IMR-90 (cell line): ENCODE results near the gene ITPRID1. TPM values are rescaled to one million over a fixed set of nuclear protein-coding genes. Genes with fewer than 3 reads are reported as not detected.

Experiments
- ATAC-seq: fragments of 200-7000 bp; cut with Tn5 transposase; 2 replicates; pipeline ENCODE4 v1.9.1; 2020; ENCODE audit warnings: low read depth, mild to moderate bottlenecking, moderate library complexity
- BruUV-seq: library from RNA; stranded (reverse); fragments of 400-500 nt; replicated peaks from 2 replicates; lab custom pipeline; 2021; lab: Mats Ljungman, UMichigan
- CTCF ChIA-PET: fragments of 300-600 bp; formaldehyde crosslinking; extraction: SDS; loops from one replicate; lab custom pipeline; 2021; ENCODE audit warnings: antibody characterized with exemption; lab: Yijun Ruan, JAX
- POLR2A ChIA-PET: fragments of 300-600 bp; sonication (Branson Sonifier 250); formaldehyde crosslinking; loops from one replicate; lab custom pipeline; 2022; ENCODE audit warnings: antibody characterized with exemption; ENCODE audit not compliant: unreplicated experiment; lab: Charles Lee
- DNase-seq: peaks from one replicate; pipeline ENCODE4 v3.0.0; 2013
- H2AFZ ChIP-seq: replicated peaks from 2 replicates; pipeline ENCODE3; 2013; ENCODE audit warnings: low read length, mild to moderate bottlenecking; ENCODE audit not compliant: poor library complexity
- H2AK5ac ChIP-seq: 2 replicates; pipeline ENCODE4 v1.6.1; 2013; ENCODE audit warnings: low read depth, low read length, inconsistent platforms
- H2AK9ac ChIP-seq: replicated peaks from 2 replicates; pipeline ENCODE3; 2013; ENCODE audit warnings: mild to moderate bottlenecking, low read depth, low read length, moderate library complexity; ENCODE audit not compliant: poor library complexity
- H2BK120ac ChIP-seq: 2 replicates; pipeline ENCODE4 v1.6.1; 2013; ENCODE audit warnings: low read depth, low read length, inconsistent platforms
- H2BK15ac ChIP-seq: 3 replicates; pipeline ENCODE4 v1.6.1; 2013; ENCODE audit warnings: low read depth, low read length, inconsistent platforms
- H2BK20ac ChIP-seq: 2 replicates; pipeline ENCODE4 v1.6.1; 2013; ENCODE audit warnings: low read depth, mild to moderate bottlenecking, inconsistent platforms, low read length, moderate library complexity
- H2BK5ac ChIP-seq: 2 replicates; pipeline ENCODE4 v1.6.1; 2013; ENCODE audit warnings: mild to moderate bottlenecking, low read depth, low read length, inconsistent platforms; ENCODE audit not compliant: poor library complexity, severe bottlenecking
- H3K14ac ChIP-seq: replicated peaks from 2 replicates; pipeline ENCODE4 v1.6.1; 2013; ENCODE audit warnings: low read depth, low read length, inconsistent platforms
- H3K18ac ChIP-seq: 2 replicates; pipeline ENCODE4 v1.6.1; 2013; ENCODE audit warnings: low read depth, low read length, control low read depth
- H3K23ac ChIP-seq: 2 replicates; pipeline ENCODE4 v1.6.1; 2013; ENCODE audit warnings: low read depth, low read length, inconsistent platforms
- H3K27ac ChIP-seq: 2 replicates; pipeline ENCODE4 v1.5.1; 2013; ENCODE audit warnings: mild to moderate bottlenecking, control low read depth, low read length; ENCODE audit not compliant: insufficient read depth
- H3K27me3 ChIP-seq: 2 replicates; pipeline ENCODE4 v1.6.1; 2013; ENCODE audit warnings: low read length; ENCODE audit not compliant: control insufficient read depth, insufficient read depth
- H3K36me3 ChIP-seq: 2 replicates; pipeline ENCODE4 v1.6.1; 2013; ENCODE audit warnings: low read length, mixed read lengths; ENCODE audit not compliant: control insufficient read depth, insufficient read depth
- H3K4ac ChIP-seq: 2 replicates; pipeline ENCODE4 v1.6.1; 2013; ENCODE audit warnings: low read depth, low read length, inconsistent platforms
- H3K4me1 ChIP-seq: 2 replicates; pipeline ENCODE4 v1.6.1; 2013; ENCODE audit warnings: low read length, mixed read lengths; ENCODE audit not compliant: control insufficient read depth, insufficient read depth
- H3K4me2 ChIP-seq: 2 replicates; pipeline ENCODE4 v1.6.1; 2013; ENCODE audit warnings: low read depth, mild to moderate bottlenecking, control low read depth, low read length, moderate library complexity
- H3K4me3 ChIP-seq: 2 replicates; pipeline ENCODE4 v1.5.1; 2013; ENCODE audit warnings: low read depth, mild to moderate bottlenecking, control low read depth, low read length, moderate library complexity; ENCODE audit not compliant: insufficient read depth
- H3K56ac ChIP-seq: 2 replicates; pipeline ENCODE4 v1.6.1; 2013; ENCODE audit warnings: low read length, inconsistent platforms; ENCODE audit not compliant: insufficient read depth; ENCODE audit errors: extremely low read depth
- H3K79me1 ChIP-seq, 2 experiments: 2 replicates each; pipeline ENCODE4 v1.6.1; 2013; ENCODE audit warnings: low read length in 2 of 2, inconsistent platforms in 1 of 2, low read depth in 1 of 2
- H3K9ac ChIP-seq: 2 replicates; pipeline ENCODE4 v1.6.1; 2013; ENCODE audit warnings: low read depth, low read length, control low read depth
- H3K9me1 ChIP-seq: 2 replicates; pipeline ENCODE4 v1.6.1; 2013; ENCODE audit warnings: low read length, inconsistent platforms; ENCODE audit not compliant: insufficient read depth
- H3K9me3 ChIP-seq: 2 replicates; pipeline ENCODE4 v1.6.1; 2013; ENCODE audit warnings: low read length; ENCODE audit not compliant: control insufficient read depth, insufficient read depth
- H4K20me1 ChIP-seq: 2 replicates; pipeline ENCODE4 v1.6.1; 2013; ENCODE audit warnings: low read length, inconsistent platforms; ENCODE audit not compliant: insufficient read depth
- H4K5ac ChIP-seq: 2 replicates; pipeline ENCODE4 v1.6.1; 2013; ENCODE audit warnings: mild to moderate bottlenecking, low read depth, low read length, control low read depth
- H4K8ac ChIP-seq, 2 experiments: 2 replicates each; pipeline ENCODE4 v1.6.1; 2013; ENCODE audit warnings: low read depth in 2 of 2, low read length in 2 of 2, control low read depth in 1 of 2, inconsistent platforms in 1 of 2
- H4K91ac ChIP-seq: 2 replicates; pipeline ENCODE4 v1.6.1; 2013; ENCODE audit warnings: low read depth, low read length, inconsistent platforms; ENCODE audit not compliant: insufficient read depth
- BHLHE40 ChIP-seq: fragments of 150-350 bp; IDR thresholded peaks from 2 replicates; pipeline ENCODE4 v1.6.1; 2016; ENCODE audit warnings: mild to moderate bottlenecking, low read depth, low read length
- CEBPB ChIP-seq: IDR thresholded peaks from 2 replicates; pipeline ENCODE4 v1.6.1; 2012; ENCODE audit warnings: low read depth, low read length, improper control_type of control experiment
- CHD1 ChIP-seq: IDR thresholded peaks from 2 replicates; pipeline ENCODE4 v1.6.1; 2012; ENCODE audit warnings: low read depth, low read length, improper control_type of control experiment
- CTCF ChIP-seq: conservative IDR thresholded peaks from 2 replicates; pipeline ENCODE4 v1.5.1; 2012; ENCODE audit warnings: mild to moderate bottlenecking, low read depth, low read length, improper control_type of control experiment
- ELK1 ChIP-seq: fragments of 150-350 bp; IDR thresholded peaks from 2 replicates; pipeline ENCODE4 v1.6.1; 2016; ENCODE audit warnings: low read depth, mild to moderate bottlenecking, low read length, moderate library complexity, borderline replicate concordance
- FOS ChIP-seq: fragments of 150-350 bp; IDR thresholded peaks from 2 replicates; pipeline ENCODE4 v1.6.1; 2016; ENCODE audit warnings: low read depth, low read length
- MAFK ChIP-seq: IDR thresholded peaks from 2 replicates; pipeline ENCODE4 v1.6.1; 2012; ENCODE audit warnings: low read depth, low read length, improper control_type of control experiment
- MAZ ChIP-seq: IDR thresholded peaks from 2 replicates; pipeline ENCODE4 v1.6.1; 2012; ENCODE audit warnings: low read depth, mild to moderate bottlenecking, low read length, improper control_type of control experiment, moderate library complexity, borderline replicate concordance
- MXI1 ChIP-seq: IDR thresholded peaks from 2 replicates; pipeline ENCODE4 v1.6.1; 2012; ENCODE audit warnings: low read depth, mild to moderate bottlenecking, low read length, moderate library complexity, borderline replicate concordance
- NFE2L2 ChIP-seq: fragments of 150-350 bp; IDR thresholded peaks from 2 replicates; pipeline ENCODE4 v1.6.1; 2016; ENCODE audit warnings: low read depth, mild to moderate bottlenecking, low read length
- POLR2A ChIP-seq: IDR thresholded peaks from 2 replicates; pipeline ENCODE4 v1.6.1; 2012; ENCODE audit warnings: mild to moderate bottlenecking, low read depth, low read length
- RAD21 ChIP-seq: IDR thresholded peaks from 2 replicates; pipeline ENCODE4 v1.6.1; 2012; ENCODE audit warnings: low read length, improper control_type of control experiment
- RCOR1 ChIP-seq: IDR thresholded peaks from 2 replicates; pipeline ENCODE4 v1.6.1; 2012; ENCODE audit warnings: mild to moderate bottlenecking, low read length, improper control_type of control experiment; ENCODE audit not compliant: insufficient replicate concordance
- RFX5 ChIP-seq: IDR thresholded peaks from 2 replicates; pipeline ENCODE4 v1.8.0; 2012; ENCODE audit warnings: low read depth, mild to moderate bottlenecking, low read length, moderate library complexity
- SMC3 ChIP-seq: fragments of 150-350 bp; IDR thresholded peaks from 2 replicates; pipeline ENCODE4 v1.6.1; 2016; ENCODE audit warnings: low read depth, mild to moderate bottlenecking, antibody characterized with exemption, low read length, moderate library complexity
- USF2 ChIP-seq: fragments of 150-350 bp; IDR thresholded peaks from 2 replicates; pipeline ENCODE4 v1.6.1; 2017; ENCODE audit warnings: mild to moderate bottlenecking, antibody characterized with exemption, low read length, low read depth
- WGBS, 2 experiments: methylation state at CpG; one replicate each; pipeline versions ENCODE4 v1.1.5 to v1.1.7; 2013; ENCODE audit warnings: missing lambda C conversion rate in 2 of 2; ENCODE audit not compliant: insufficient read length in 1 of 2; ENCODE audit errors: extremely low coverage in 2 of 2; 5-methylcytosine and 5-hydroxymethylcytosine counted together
- dilution Hi-C: fragments of 300-500 bp; cut with HindIII; formaldehyde crosslinking; loops from one replicate; pipeline ENCODE4 v1.14.3; 2018; ENCODE audit warnings: low sequenced_read_pairs; ENCODE audit not compliant: unreplicated experiment
- in situ Hi-C: fragments of 300-500 bp; cut with MboI; formaldehyde crosslinking; loops from 3 replicates; pipeline ENCODE4 v1.14.3; 2019; ENCODE audit warnings: low sequenced_read_pairs, inconsistent platforms, mixed read lengths
- intact Hi-C: fragments of 100-400 bp; cut with micrococcal nuclease; formaldehyde crosslinking; loops from 2 replicates; pipeline ENCODE4 v1.10.0; 2022
- polyA plus RNA-seq, 3 experiments: library from polyadenylated mRNA; depleted of rRNA; stranded (reverse); fragments of >200 nt; gene quantifications; 2 replicates each; pipeline ENCODE4 v1.2.3, GENCODE V29; 2012; ENCODE audit warnings: low replicate concordance in 1 of 3
- total RNA-seq: library from RNA; depleted of rRNA; stranded (reverse); fragments of >200 nt; gene quantifications from 2 replicates; pipeline ENCODE4 v1.2.3, GENCODE V29; 2012

Gene ITPRID1
- total and polyA plus RNA-seq, 2 of the 4 experiments (the other 2 are of a cell fraction): not detected

- Histone ChIP-seq H3K23ac (no peak overlapping the region), H3K9me3 (no peaks in the 10 kb centered on the region), H3K9me1 (no peaks in the 10 kb centered on the region), H3K14ac (no peak overlapping the region), H2BK15ac (no peak overlapping the region), H2BK20ac (no peak overlapping the region), H3K4me1 (no peaks in the 10 kb centered on the region), H3K27ac (no peak overlapping the region), H3K36me3 (no peaks in the 10 kb centered on the region), H3K27me3 (no peaks in the 10 kb centered on the region), H4K8ac (no peak overlapping the region), H3K4me2 (no peak overlapping the region), H3K4me3 (no peak overlapping the region), H4K5ac (no peak overlapping the region), H3K56ac (no peak overlapping the region), H4K20me1 (no peaks in the 10 kb centered on the region), H3K9ac (no peak overlapping the region), H3K4ac (no peak overlapping the region), H2BK120ac (no peak overlapping the region), H2AK5ac (no peak overlapping the region), H4K91ac (no peak overlapping the region), H2BK5ac (no peak overlapping the region), H3K18ac (no peak overlapping the region), H3K79me1 (no peaks in the 10 kb centered on the region), H2AK9ac (no peak overlapping the region), H2AFZ (no peak overlapping the region)
- ChIA-PET POLR2A (no interaction called here), CTCF (no interaction called here)
- no TSS peak for BruUV-seq
- in situ Hi-C loops (no loop called here), intact Hi-C loops (no loop called here), dilution Hi-C loops (no loop called here)
- TF ChIP-seq CHD1: no peak
- no peak for TF ChIP-seq BHLHE40
- no peak for TF ChIP-seq NFE2L2
- no peak for TF ChIP-seq RFX5
- TF ChIP-seq CTCF: no peak
- no peak for TF ChIP-seq POLR2A
- TF ChIP-seq MAZ: no peak
- TF ChIP-seq USF2: no peak
- TF ChIP-seq MAFK: no peak
- no peak for TF ChIP-seq MXI1
- TF ChIP-seq CEBPB: no peak
- TF ChIP-seq RAD21: no peak
- no peak for TF ChIP-seq RCOR1
- no peak for TF ChIP-seq ELK1
- no peak for TF ChIP-seq SMC3
- TF ChIP-seq FOS: no peak
- WGBS, 2 experiments: no CpG with 5 or more reads among the region's 1 CpG
- DNase-seq (no peak), ATAC-seq (no peak)
These were observed 31.7 kb downstream of the ITPRID1 start for GRCh38 chr7:31545549-31545948.
